ENCODE results near the gene STXBP5. TPM values are rescaled to one million over a fixed set of nuclear protein-coding genes. Genes with fewer than 3 reads are reported as not detected.
"Not testable (repeated sequence)": the region's sequence is repeated elsewhere in the genome, so short reads cannot be mapped to it uniquely, and the experiment has no call there.

The STXBP5 gene
- total RNA-seq, 2 experiments from 2014 or later: 9.4 to 9.5 TPM

DNA sequence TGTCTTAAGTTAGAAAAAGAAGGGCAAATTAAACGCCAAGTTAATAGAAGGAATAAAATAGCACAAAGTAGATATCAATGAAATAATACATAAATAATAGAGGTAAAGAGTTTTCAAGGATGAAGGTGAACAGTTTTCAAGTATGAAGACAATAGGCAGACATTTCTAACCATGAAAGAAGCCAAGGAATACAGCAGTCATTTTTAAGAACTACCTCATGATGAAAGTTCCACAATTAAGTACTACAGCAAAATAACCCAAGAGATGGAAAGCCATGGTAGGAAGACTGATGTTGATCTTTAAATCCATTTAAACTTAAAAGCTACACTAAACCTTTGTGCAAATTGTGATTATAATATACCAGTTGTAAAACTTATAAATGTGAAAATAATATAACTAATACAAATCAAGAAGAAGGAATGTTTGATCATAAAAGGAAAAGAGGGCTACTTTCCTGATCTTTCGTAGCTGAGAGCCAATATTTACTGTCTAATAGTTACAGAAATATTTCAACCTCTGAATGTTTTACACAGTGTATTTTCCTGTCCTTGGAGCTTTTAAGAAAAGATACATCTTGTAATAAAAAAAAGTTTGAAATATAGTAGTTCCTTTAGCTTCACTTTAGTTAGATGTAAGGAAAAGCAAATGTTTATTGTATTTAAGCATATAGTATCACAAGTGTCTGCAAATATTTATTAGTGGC, 143.1 kb downstream of the STXBP5 start:
- no peak overlapping the region for H3K27ac Mint-ChIP-seq
- CTCF ChIA-PET: interaction anchor here (0.9 kb wide), 1 partner anchor 30 kb away, joined by 3 read pairs; no protein-coding TSS in a partner anchor
- no peaks in the 10 kb centered on the region for H3K27me3 Mint-ChIP-seq (ENCODE audit: low read depth)
- no peaks in the 10 kb centered on the region for H3K9me3 Mint-ChIP-seq
- H3K4me1 Mint-ChIP-seq (ENCODE audit: low read depth): peaks cover 2% of the 10 kb centered on the region
- intact Hi-C loops (cut with micrococcal nuclease): no loop called here
- H3K4me3 Mint-ChIP-seq: no peak overlapping the region
- H3K36me3 Mint-ChIP-seq (ENCODE audit: low read depth): peaks cover 12% of the 10 kb centered on the region
- DNase-seq: no peak

- CTCF ChIA-PET: interaction anchor here (0.9 kb wide), 1 partner anchor 29 kb away, joined by 3 read pairs; no protein-coding TSS in a partner anchor
- Mint-ChIP-seq H3K36me3 (ENCODE audit: low read depth) (peaks cover 12% of the 10 kb centered on the region), H3K27ac (no peak overlapping the region), H3K4me1 (ENCODE audit: low read depth) (peaks cover 2% of the 10 kb centered on the region), H3K4me3 (no peak overlapping the region), H3K27me3 (ENCODE audit: low read depth) (no peaks in the 10 kb centered on the region), H3K9me3 (no peaks in the 10 kb centered on the region)
- intact Hi-C loops (cut with micrococcal nuclease): no loop called here
- DNase-seq: no peak
Observed at GRCh38 chr6:147347882-147348575, 143.8 kb downstream of the STXBP5 start.

DNA sequence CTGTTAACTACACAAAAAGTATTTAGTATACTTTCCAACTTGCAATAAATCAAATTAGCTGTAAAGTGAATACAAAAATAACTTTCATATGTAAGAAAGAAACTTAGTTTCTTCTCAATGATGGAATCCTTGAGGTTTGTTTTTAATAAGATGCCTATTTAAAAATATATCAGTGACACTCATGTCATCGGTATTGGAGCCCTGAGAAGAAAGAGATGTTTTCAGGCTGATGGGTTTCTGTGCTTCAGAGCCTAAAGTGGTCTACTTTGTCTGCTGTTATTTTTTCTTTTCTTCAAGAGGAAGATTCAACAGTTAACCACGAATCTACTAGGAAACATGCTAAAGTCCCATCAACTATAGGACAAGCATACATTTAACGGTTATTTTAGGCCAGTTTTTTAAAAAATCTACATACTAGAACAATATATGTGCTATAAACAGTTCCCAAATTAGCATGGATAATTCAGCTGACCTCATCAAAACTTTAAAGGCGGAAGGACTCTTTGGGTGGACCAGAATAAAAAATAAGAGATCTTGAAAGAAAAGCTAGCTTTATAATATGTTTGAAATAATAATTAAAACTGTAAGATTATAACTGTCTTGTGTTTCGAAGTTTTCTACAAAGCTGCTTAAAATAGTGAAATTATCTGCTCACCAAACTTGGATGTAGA, 157.2 kb downstream of the STXBP5 start:
- H3K4me1 Mint-ChIP-seq (ENCODE audit: low read depth): no peaks in the 10 kb centered on the region
- no peak overlapping the region for H3K27ac Mint-ChIP-seq
- CTCF ChIA-PET: no interaction called here

DNA sequence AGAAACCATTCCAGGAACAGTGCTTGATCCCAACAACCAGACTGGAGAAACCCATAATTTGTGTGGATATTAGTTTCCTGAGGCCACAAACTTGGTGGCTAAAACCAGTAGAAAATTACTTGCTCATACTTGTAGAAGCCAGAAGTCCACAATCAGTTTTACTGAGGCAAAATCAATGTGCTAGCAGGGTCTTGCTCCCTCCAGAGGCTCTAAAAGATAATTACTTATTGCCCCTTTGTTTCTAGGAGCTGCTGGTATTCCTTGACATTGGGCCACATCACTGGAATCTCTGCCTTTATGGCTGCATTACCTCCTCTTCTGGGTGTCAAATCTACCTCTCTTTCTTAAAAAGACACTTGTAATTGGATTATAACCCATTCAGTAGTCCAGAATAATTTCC, 162.1 kb downstream of the STXBP5 start:
- H3K27me3 Mint-ChIP-seq (ENCODE audit: low read depth): no peaks in the 10 kb centered on the region
- DNase-seq: no peak
- H3K9me3 Mint-ChIP-seq: no peaks in the 10 kb centered on the region
- H3K4me1 Mint-ChIP-seq (ENCODE audit: low read depth): no peaks in the 10 kb centered on the region
- H3K36me3 Mint-ChIP-seq (ENCODE audit: low read depth): peaks cover 21% of the 10 kb centered on the region
- CTCF ChIA-PET: no interaction called here
- H3K27ac Mint-ChIP-seq: no peak overlapping the region
- no peak overlapping the region for H3K4me3 Mint-ChIP-seq
- intact Hi-C loops (cut with micrococcal nuclease): no loop called here

More for the DNA sequence above, 157.2 kb downstream of the STXBP5 start:
- Mint-ChIP-seq H3K9me3 (peaks cover 4% of the 10 kb centered on the region), H3K27me3 (ENCODE audit: low read depth) (no peaks in the 10 kb centered on the region), H3K4me3 (no peak overlapping the region), H3K36me3 (ENCODE audit: low read depth) (peaks cover 43% of the 10 kb centered on the region)
- DNase-seq: no peak
- intact Hi-C loops (cut with micrococcal nuclease): no loop called here

DNA sequence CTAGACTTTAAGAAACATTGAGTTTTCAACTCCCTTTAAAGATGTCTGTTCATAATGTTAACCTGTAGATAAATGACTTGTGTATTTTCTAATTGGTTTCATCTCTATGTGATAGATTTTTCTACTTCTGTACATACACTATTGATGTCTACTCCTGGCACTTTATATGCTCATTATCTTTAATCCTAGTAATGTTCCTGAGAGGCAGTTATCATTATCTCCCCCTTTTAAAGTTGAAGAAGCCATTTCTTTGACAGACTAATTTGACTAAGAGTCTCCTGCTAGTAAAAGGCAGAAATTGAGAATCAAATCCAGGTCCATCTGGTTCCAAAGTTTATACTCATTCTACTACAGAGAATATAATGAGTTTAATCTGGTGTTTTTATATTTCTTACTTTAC, 167.1 kb downstream of the STXBP5 start:
- peaks cover 18% of the 10 kb centered on the region for H3K36me3 Mint-ChIP-seq (ENCODE audit: low read depth)
- no peaks in the 10 kb centered on the region for H3K4me1 Mint-ChIP-seq (ENCODE audit: low read depth)
- intact Hi-C loops (cut with micrococcal nuclease): no loop called here
- no peak overlapping the region for H3K27ac Mint-ChIP-seq
- CTCF ChIA-PET: interaction anchor here (1.1 kb wide), 1 partner anchor 12 kb away, joined by 3 read pairs; no protein-coding TSS in a partner anchor
- no peaks in the 10 kb centered on the region for H3K9me3 Mint-ChIP-seq
- DNase-seq: no peak
- no peaks in the 10 kb centered on the region for H3K27me3 Mint-ChIP-seq (ENCODE audit: low read depth)
- no peak overlapping the region for H3K4me3 Mint-ChIP-seq

DNA sequence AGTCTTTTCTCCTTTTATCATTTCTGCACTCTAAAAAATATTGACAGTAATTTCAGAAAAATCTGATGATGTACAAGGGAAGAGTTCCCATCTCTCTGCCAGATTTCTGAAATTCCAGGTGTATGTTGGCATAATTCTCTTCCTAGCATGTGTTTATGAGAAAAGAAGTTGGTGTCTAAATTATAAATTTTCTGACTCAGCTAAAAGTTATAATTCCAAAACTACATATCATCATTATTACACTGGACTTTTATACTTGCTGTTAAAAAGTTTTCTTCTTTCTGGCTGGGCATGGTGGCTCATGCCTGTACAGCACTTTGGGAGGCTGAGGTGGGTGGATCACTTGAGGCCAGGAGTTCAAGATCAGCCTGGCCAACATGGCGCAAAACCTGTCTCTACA, 168.6 kb downstream of the STXBP5 start:
- CTCF ChIA-PET: interaction anchor here (0.6 kb wide), 1 partner anchor 9 kb away, joined by 3 read pairs; no protein-coding TSS in a partner anchor
- no peak for DNase-seq
- intact Hi-C loops (cut with micrococcal nuclease): no loop called here
- H3K27me3 Mint-ChIP-seq (ENCODE audit: low read depth): no peaks in the 10 kb centered on the region
- H3K27ac Mint-ChIP-seq: no peak overlapping the region
- no peaks in the 10 kb centered on the region for H3K9me3 Mint-ChIP-seq
- peaks cover 19% of the 10 kb centered on the region for H3K36me3 Mint-ChIP-seq (ENCODE audit: low read depth)
- H3K4me3 Mint-ChIP-seq: no peak overlapping the region
- no peaks in the 10 kb centered on the region for H3K4me1 Mint-ChIP-seq (ENCODE audit: low read depth)

DNA sequence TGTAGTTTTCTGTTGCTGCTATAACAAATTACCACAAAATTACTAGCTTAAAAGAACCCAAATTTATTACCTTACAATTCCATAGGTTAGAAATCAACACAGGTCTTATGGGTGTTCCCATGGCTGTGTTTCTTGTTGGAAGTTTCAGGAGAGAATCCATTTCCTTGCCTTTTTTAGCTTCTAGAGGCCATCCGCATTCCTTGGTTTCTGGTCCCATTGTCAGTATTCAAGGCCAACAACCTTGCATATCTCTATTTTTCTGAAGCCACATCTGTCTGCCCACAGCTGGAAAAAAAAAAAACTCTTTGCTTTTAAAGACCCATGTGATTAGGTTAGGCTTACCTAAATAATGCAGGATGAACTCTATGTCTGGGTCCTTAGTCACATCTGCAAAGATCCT, 174.6 kb downstream of the STXBP5 start:
- Mint-ChIP-seq H3K27ac (no peak overlapping the region), H3K4me3 (no peak overlapping the region), H3K9me3 (no peaks in the 10 kb centered on the region), H3K27me3 (ENCODE audit: low read depth) (no peaks in the 10 kb centered on the region), H3K4me1 (ENCODE audit: low read depth) (peaks cover 3% of the 10 kb centered on the region), H3K36me3 (ENCODE audit: low read depth) (peaks cover 27% of the 10 kb centered on the region)
- intact Hi-C loops (cut with micrococcal nuclease): no loop called here
- CTCF ChIA-PET: no interaction called here
- no peak for DNase-seq

GRCh38 chr6:147380841-147381240, 176.6 kb downstream of the STXBP5 start:
- CTCF ChIA-PET; intact Hi-C loops (cut with micrococcal nuclease): not testable (repeated sequence)

GRCh38 chr6:147381712-147382111, 177.5 kb downstream of the STXBP5 start:
- Mint-ChIP-seq H3K9me3 (no peaks in the 10 kb centered on the region), H3K4me1 (ENCODE audit: low read depth) (peaks cover 13% of the 10 kb centered on the region), H3K4me3 (no peak overlapping the region), H3K27ac (no peak overlapping the region), H3K36me3 (ENCODE audit: low read depth) (peaks cover 30% of the 10 kb centered on the region), H3K27me3 (ENCODE audit: low read depth) (no peaks in the 10 kb centered on the region)
- CTCF ChIA-PET: interaction anchor here (0.7 to 2.1 kb wide), 3 partner anchors 9 to 27 kb away, joined by 3 to 9 read pairs (median 3); no protein-coding TSS in a partner anchor
- intact Hi-C loops (cut with micrococcal nuclease): no loop called here
- DNase-seq: no peak

More at GRCh38 chr6:147380841-147381240, 176.6 kb downstream of the STXBP5 start:
- H3K27me3 Mint-ChIP-seq (ENCODE audit: low read depth); H3K9me3 Mint-ChIP-seq; H3K27ac Mint-ChIP-seq; DNase-seq; H3K4me3 Mint-ChIP-seq: not testable (repeated sequence)
- peaks cover 32% of the 10 kb centered on the region for H3K36me3 Mint-ChIP-seq (ENCODE audit: low read depth)
- peaks cover 13% of the 10 kb centered on the region for H3K4me1 Mint-ChIP-seq (ENCODE audit: low read depth)

DNA sequence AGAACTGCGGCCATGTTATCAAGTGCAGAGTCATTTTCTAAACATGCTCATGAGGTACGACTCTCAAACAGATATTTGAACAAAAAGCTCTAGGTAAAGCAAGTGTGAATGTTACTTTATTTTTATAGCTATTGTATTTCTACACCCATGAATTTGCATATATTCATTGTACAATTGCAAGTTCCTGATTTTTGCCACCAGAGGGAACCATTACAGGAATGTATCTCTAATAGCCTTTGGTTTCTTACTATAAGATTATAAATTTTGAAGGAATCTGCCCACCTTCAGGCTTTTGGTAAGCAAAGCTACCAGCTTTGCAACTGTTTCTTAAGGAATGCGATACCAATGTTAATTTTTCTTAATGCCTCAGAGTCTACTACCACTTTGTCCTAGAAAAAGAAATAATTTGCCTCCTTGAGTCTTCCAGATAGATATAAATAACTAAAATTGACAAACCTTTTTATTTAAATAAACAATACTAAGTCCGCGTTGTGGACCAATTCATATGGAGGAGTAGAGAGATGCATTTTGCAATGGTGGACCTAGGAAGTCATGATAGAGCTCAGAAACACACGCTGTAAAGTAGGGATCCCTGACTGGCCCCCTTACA, 178.8 kb downstream of the STXBP5 start:
- CTCF ChIA-PET: interaction anchor here (0.6 to 2.1 kb wide), 5 partner anchors 9 to 134 kb away, joined by 3 to 9 read pairs (median 3); no protein-coding TSS in a partner anchor
- intact Hi-C loops (cut with micrococcal nuclease): no loop called here

DNA sequence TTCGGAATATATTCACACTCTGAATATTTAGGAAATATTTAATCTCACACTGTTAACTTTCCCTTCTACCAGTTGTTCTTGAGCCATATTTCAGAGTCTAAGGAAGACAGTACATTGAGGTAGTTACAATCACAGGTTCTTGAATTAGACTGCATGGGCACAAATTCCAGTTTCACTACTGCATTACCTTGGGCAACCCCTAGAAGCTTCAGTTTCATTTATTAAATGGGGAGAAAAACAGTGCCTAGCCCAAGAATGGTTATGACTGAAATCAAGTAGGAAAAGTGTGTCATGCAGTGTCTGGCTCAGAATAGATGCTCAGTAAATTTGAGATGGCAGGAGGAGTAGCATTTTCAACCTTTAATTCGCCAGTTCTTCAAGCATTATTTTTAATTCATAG, 179.8 kb downstream of the STXBP5 start:
- peaks cover 13% of the 10 kb centered on the region for H3K4me1 Mint-ChIP-seq (ENCODE audit: low read depth)
- no peaks in the 10 kb centered on the region for H3K27me3 Mint-ChIP-seq (ENCODE audit: low read depth)
- intact Hi-C loops (cut with micrococcal nuclease): loop anchor here (1.0 to 2.0 kb wide), 2 partner anchors 62 to 527 kb away; no protein-coding TSS in a partner anchor
- H3K27ac Mint-ChIP-seq: no peak overlapping the region
- CTCF ChIA-PET: interaction anchor here (0.6 to 1.4 kb wide), 3 partner anchors 10 to 735 kb away, joined by 3 to 5 read pairs (median 4); no protein-coding TSS in a partner anchor
- no peak overlapping the region for H3K4me3 Mint-ChIP-seq
- no peaks in the 10 kb centered on the region for H3K9me3 Mint-ChIP-seq
- no peak for DNase-seq
- H3K36me3 Mint-ChIP-seq (ENCODE audit: low read depth): peaks cover 24% of the 10 kb centered on the region

More for the DNA sequence above, 178.8 kb downstream of the STXBP5 start:
- peaks cover 26% of the 10 kb centered on the region for H3K36me3 Mint-ChIP-seq (ENCODE audit: low read depth)
- H3K9me3 Mint-ChIP-seq: no peaks in the 10 kb centered on the region
- DNase-seq: no peak
- no peak overlapping the region for H3K27ac Mint-ChIP-seq
- H3K27me3 Mint-ChIP-seq (ENCODE audit: low read depth): no peaks in the 10 kb centered on the region
- peaks cover 13% of the 10 kb centered on the region for H3K4me1 Mint-ChIP-seq (ENCODE audit: low read depth)
- H3K4me3 Mint-ChIP-seq: no peak overlapping the region
